Trophoblast cell (in vitro differentiated cells and primary cell): ENCODE measurements around the gene MAGI1.
A peak's percentile ranks its signal among the peaks of the same experiment; 100 is the strongest.

Source experiments
- DNase-seq, 2 donors: peaks; one replicate each; pipeline ENCODE4 v3.0.0-alpha.2; 2016
- H2AFZ ChIP-seq: 2 replicates; pipeline ENCODE4 v1.6.1; 2013; ENCODE audit warnings: low read length, moderate library complexity, mild to moderate bottlenecking; ENCODE audit not compliant: insufficient read depth, poor library complexity
- H2AK5ac ChIP-seq: 2 replicates; pipeline ENCODE4 v1.6.1; 2013; ENCODE audit warnings: mild to moderate bottlenecking, low read length
- H2BK120ac ChIP-seq: 2 replicates; pipeline ENCODE4 v1.6.1; 2013; ENCODE audit warnings: low read length, mild to moderate bottlenecking, moderate library complexity; ENCODE audit not compliant: insufficient read depth, poor library complexity
- H2BK12ac ChIP-seq: 2 replicates; pipeline ENCODE4 v1.6.1; 2013; ENCODE audit warnings: mild to moderate bottlenecking, low read length, moderate library complexity
- H2BK5ac ChIP-seq: 2 replicates; pipeline ENCODE4 v1.6.1; 2013; ENCODE audit warnings: low read length, low read depth, moderate library complexity, mild to moderate bottlenecking; ENCODE audit not compliant: poor library complexity
- H3K14ac ChIP-seq: 2 replicates; pipeline ENCODE4 v1.6.1; 2013; ENCODE audit warnings: mild to moderate bottlenecking, low read length
- H3K18ac ChIP-seq: 2 replicates; pipeline ENCODE4 v1.6.1; 2013; ENCODE audit warnings: mild to moderate bottlenecking, low read length
- H3K23ac ChIP-seq: 2 replicates; pipeline ENCODE4 v1.6.1; 2013; ENCODE audit warnings: low read length
- H3K27ac ChIP-seq: 2 replicates; pipeline ENCODE4 v1.5.1; 2013; ENCODE audit warnings: low read depth, mild to moderate bottlenecking, inconsistent platforms, low read length, moderate library complexity
- H3K27me3 ChIP-seq: 2 replicates; pipeline ENCODE4 v1.6.1; 2013; ENCODE audit warnings: inconsistent platforms, mild to moderate bottlenecking, low read length, moderate library complexity; ENCODE audit not compliant: insufficient read depth
- H3K36me3 ChIP-seq, 2 experiments: 1 replicate in 1 of 2; 2 replicates in 1 of 2; pipeline ENCODE4 v1.6.1; 2013; ENCODE audit warnings: low read length in 2 of 2, mild to moderate bottlenecking in 2 of 2, moderate library complexity in 1 of 2; ENCODE audit not compliant: insufficient read depth in 2 of 2, control insufficient read depth in 1 of 2
- H3K4ac ChIP-seq: 2 replicates; pipeline ENCODE4 v1.6.1; 2013; ENCODE audit warnings: low read depth, mild to moderate bottlenecking, low read length, moderate library complexity
- H3K4me1 ChIP-seq, 2 experiments: 1 replicate in 1 of 2; 2 replicates in 1 of 2; pipeline ENCODE4 v1.6.1; 2013; ENCODE audit warnings: low read length in 2 of 2, mild to moderate bottlenecking in 2 of 2, moderate library complexity in 1 of 2; ENCODE audit not compliant: insufficient read depth in 2 of 2, control insufficient read depth in 1 of 2
- H3K4me2 ChIP-seq: 2 replicates; pipeline ENCODE4 v1.6.1; 2013; ENCODE audit warnings: inconsistent platforms, mild to moderate bottlenecking, low read length, moderate library complexity
- H3K4me3 ChIP-seq: 2 replicates; pipeline ENCODE4 v1.5.1; 2013; ENCODE audit warnings: mild to moderate bottlenecking, low read depth, low read length, inconsistent platforms
- H3K79me1 ChIP-seq: one replicate; pipeline ENCODE4 v1.6.1; 2013; ENCODE audit warnings: low read length
- H3K79me2 ChIP-seq: 2 replicates; pipeline ENCODE4 v1.6.1; 2013; ENCODE audit warnings: low read length, mild to moderate bottlenecking; ENCODE audit not compliant: control insufficient read depth, insufficient read depth, poor library complexity
- H3K9ac ChIP-seq: 2 replicates; pipeline ENCODE4 v1.6.1; 2013; ENCODE audit warnings: mild to moderate bottlenecking, low read length
- H3K9me3 ChIP-seq: 2 replicates; pipeline ENCODE4 v1.6.1; 2013; ENCODE audit warnings: low read depth, mild to moderate bottlenecking, control low read depth, inconsistent platforms, low read length; ENCODE audit not compliant: insufficient read depth
- H4K12ac ChIP-seq: 2 replicates; pipeline ENCODE4 v1.6.1; 2013; ENCODE audit warnings: low read depth, mild to moderate bottlenecking, low read length, moderate library complexity
- H4K8ac ChIP-seq: 2 replicates; pipeline ENCODE4 v1.6.1; 2013; ENCODE audit warnings: low read depth, mild to moderate bottlenecking, low read length, moderate library complexity
- H4K91ac ChIP-seq: one replicate; pipeline ENCODE4 v1.6.1; 2013; ENCODE audit warnings: low read depth, mild to moderate bottlenecking, low read length, moderate library complexity
- WGBS: extraction: QIAGEN DNeasy Blood & Tissue Kit; methylation state at CpG from one replicate; pipeline ENCODE4 v1.1.7; 2013; ENCODE audit warnings: missing lambda C conversion rate; ENCODE audit not compliant: insufficient read length, insufficient coverage; ENCODE audit errors: extremely low coverage; 5-methylcytosine and 5-hydroxymethylcytosine counted together

The MAGI1 gene

GRCh38 chr3:66014651-66015050, 24.1 kb downstream of the MAGI1 start:
- Histone ChIP-seq H3K9me3 (no peaks in the 10 kb centered on the region), H2AK5ac (no peak overlapping the region), H3K14ac (no peak overlapping the region), H3K4me1 (peaks cover 0 to 6% of the 10 kb centered on the region in 2 experiments), H3K27me3 (no peaks in the 10 kb centered on the region), H2BK120ac (no peak overlapping the region), H3K4ac (no peak overlapping the region), H4K12ac (no peak overlapping the region), H3K36me3 (no peaks in the 10 kb centered on the region), H3K27ac (no peak overlapping the region), H3K79me2 (no peaks in the 10 kb centered on the region), H3K9ac (no peak overlapping the region), H4K8ac (no peak overlapping the region), H3K18ac (no peak overlapping the region), H3K79me1 (no peaks in the 10 kb centered on the region), H3K4me3 (no peak overlapping the region), H3K4me2 (no peak overlapping the region), H4K91ac (no peak overlapping the region), H2BK5ac (no peak overlapping the region), H2BK12ac (no peak overlapping the region), H3K23ac (no peak overlapping the region), H2AFZ (no peak overlapping the region)
- WGBS, result no CpG with 5 or more reads among the region's 2 CpGs
- DNase-seq, result no peak

- peaks cover 0 to 6% of the 10 kb centered on the region in 2 experiments for H3K4me1 ChIP-seq
- no peaks in the 10 kb centered on the region for H3K27me3 ChIP-seq
- H3K9ac ChIP-seq, result no peak overlapping the region
- H4K91ac ChIP-seq, result no peak overlapping the region
- H3K79me2 ChIP-seq, result no peaks in the 10 kb centered on the region
- H2AK5ac ChIP-seq, result no peak overlapping the region
- WGBS, result no CpG with 5 or more reads among the region's 2 CpGs
- H3K4me2 ChIP-seq, result no peak overlapping the region
- H3K79me1 ChIP-seq, result no peaks in the 10 kb centered on the region
- H3K36me3 ChIP-seq, result no peaks in the 10 kb centered on the region
- H3K9me3 ChIP-seq, result no peaks in the 10 kb centered on the region
- no peak overlapping the region for H3K14ac ChIP-seq
- no peak overlapping the region for H3K23ac ChIP-seq
- no peak overlapping the region for H2BK5ac ChIP-seq
- H3K4me3 ChIP-seq, result no peak overlapping the region
- H2BK120ac ChIP-seq, result no peak overlapping the region
- no peak overlapping the region for H3K27ac ChIP-seq
- no peak overlapping the region for H4K12ac ChIP-seq
- H3K18ac ChIP-seq, result no peak overlapping the region
- H4K8ac ChIP-seq, result no peak overlapping the region
- DNase-seq, result no peak
- H3K4ac ChIP-seq, result no peak overlapping the region
- H2BK12ac ChIP-seq, result no peak overlapping the region
- H2AFZ ChIP-seq, result no peak overlapping the region
Measured at GRCh38 chr3:66014056-66014455, 24.7 kb downstream of the MAGI1 start.

- no peaks in the 10 kb centered on the region for H3K9me3 ChIP-seq
- no peaks in the 10 kb centered on the region for H3K27me3 ChIP-seq
- no peaks in the 10 kb centered on the region for H3K36me3 ChIP-seq
- no peak overlapping the region for H3K4me2 ChIP-seq
- H2AFZ ChIP-seq, result no peak overlapping the region
- H2BK12ac ChIP-seq, result no peak overlapping the region
- H3K4ac ChIP-seq, result no peak overlapping the region
- H2AK5ac ChIP-seq, result no peak overlapping the region
- no peak overlapping the region for H3K18ac ChIP-seq
- no peak overlapping the region for H3K14ac ChIP-seq
- H4K91ac ChIP-seq, result no peak overlapping the region
- no peak overlapping the region for H2BK120ac ChIP-seq
- no peak overlapping the region for H3K23ac ChIP-seq
- DNase-seq, result no peak
- H3K79me2 ChIP-seq, result no peaks in the 10 kb centered on the region
- no peak overlapping the region for H4K12ac ChIP-seq
- H4K8ac ChIP-seq, result no peak overlapping the region
- H3K27ac ChIP-seq, result no peak overlapping the region
- H3K9ac ChIP-seq, result no peak overlapping the region
- no peaks in the 10 kb centered on the region for H3K79me1 ChIP-seq
- no CpG with 5 or more reads among the region's 2 CpGs for WGBS
- no peak overlapping the region for H3K4me3 ChIP-seq
- H3K4me1 ChIP-seq, result peaks cover 0 to 6% of the 10 kb centered on the region in 2 experiments
- no peak overlapping the region for H2BK5ac ChIP-seq
Measured at GRCh38 chr3:66012711-66013110, 26.0 kb downstream of the MAGI1 start.

GRCh38 chr3:66010739-66011655, 27.7 kb downstream of the MAGI1 start:
- Histone ChIP-seq H3K4me1 (peaks cover 0 to 6% of the 10 kb centered on the region in 2 experiments), H3K36me3 (no peaks in the 10 kb centered on the region), H2BK12ac (no peak overlapping the region), H3K9ac (no peak overlapping the region), H2BK5ac (no peak overlapping the region), H2AFZ (no peak overlapping the region), H4K12ac (no peak overlapping the region), H3K27me3 (no peaks in the 10 kb centered on the region), H3K4ac (no peak overlapping the region), H2AK5ac (no peak overlapping the region), H3K18ac (no peak overlapping the region), H4K91ac (no peak overlapping the region), H3K27ac (no peak overlapping the region), H3K4me3 (no peak overlapping the region), H3K9me3 (no peaks in the 10 kb centered on the region), H3K79me1 (no peaks in the 10 kb centered on the region), H3K14ac (no peak overlapping the region), H3K4me2 (no peak overlapping the region), H2BK120ac (no peak overlapping the region), H4K8ac (no peak overlapping the region), H3K23ac (no peak overlapping the region), H3K79me2 (no peaks in the 10 kb centered on the region)
- DNase-seq, result peak in 1 of 2 donors; percentile 62
- no CpG with 5 or more reads among the region's 10 CpGs for WGBS
